Immature natural killer cell (primary cell): ENCODE measurements around the gene ZNF202. TPM values are rescaled to one million over a fixed set of nuclear protein-coding genes. Genes with fewer than 3 reads are reported as not detected.
"Not testable (repeated sequence)": the region's sequence is repeated elsewhere in the genome, so short reads cannot be mapped to it uniquely, and the experiment has no call there.

ENCODE experiments used
- DNase-seq, 3 donors: peaks; one replicate each; pipeline ENCODE4 v3.0.0; 2022; ENCODE audit warnings: mixed read lengths in 1 of 3
- H3K27ac Mint-ChIP-seq, 6 donors: one replicate each; pipeline ENCODE4 v1.8.0; 2020; ENCODE audit warnings: mixed read lengths in 6 of 6, mild to moderate bottlenecking in 5 of 6, inconsistent platforms in 4 of 6, moderate library complexity in 3 of 6
- H3K27me3 Mint-ChIP-seq, 3 donors: one replicate each; pipeline ENCODE4 v1.8.0; 2020 to 2021; ENCODE audit warnings: low read depth in 3 of 3, mild to moderate bottlenecking in 3 of 3, mixed read lengths in 3 of 3, moderate library complexity in 3 of 3, inconsistent platforms in 1 of 3
- H3K36me3 Mint-ChIP-seq, 3 donors: one replicate each; pipeline ENCODE4 v1.8.0; 2020; ENCODE audit warnings: mixed read lengths in 3 of 3, inconsistent platforms in 2 of 3, mild to moderate bottlenecking in 2 of 3
- H3K4me1 Mint-ChIP-seq, 2 donors: one replicate each; pipeline ENCODE4 v1.8.0; 2020; ENCODE audit warnings: inconsistent platforms in 2 of 2, mild to moderate bottlenecking in 2 of 2, mixed read lengths in 2 of 2, moderate library complexity in 1 of 2
- H3K4me3 Mint-ChIP-seq, 5 donors: one replicate each; pipeline ENCODE4 v1.8.0; 2020; ENCODE audit warnings: mild to moderate bottlenecking in 5 of 5, mixed read lengths in 5 of 5, inconsistent platforms in 3 of 5, moderate library complexity in 3 of 5
- H3K9me3 Mint-ChIP-seq, 6 donors: one replicate each; pipeline ENCODE4 v1.8.0; 2020; ENCODE audit warnings: mild to moderate bottlenecking in 6 of 6, mixed read lengths in 6 of 6, inconsistent platforms in 4 of 6, moderate library complexity in 3 of 6
- polyA plus RNA-seq, 3 donors: library from polyadenylated mRNA; unstranded; fragments of 300-500 nt; fragmentation: Illumina TruSeq; gene quantifications; one replicate each; pipeline ENCODE4 v1.2.3, GENCODE V29; 2021

Gene ZNF202
- polyA plus RNA-seq, 3 donors from 2014 or later, result 3.2 to 7.1 TPM; not detected in 1

GRCh38 chr11:123725995-123726655 lies 15.3 kb downstream of the ZNF202 start:
- Mint-ChIP-seq H3K27me3 (no peaks in the 10 kb centered on the region), H3K36me3 (peaks cover 57 to 61% (median 57%) of the 10 kb centered on the region in 3 donors), H3K9me3 (peaks cover 0 to 6% (median 0%) of the 10 kb centered on the region in 6 donors), H3K27ac (no peak overlapping the region), H3K4me1 (no peaks in the 10 kb centered on the region), H3K4me3 (no peak overlapping the region)
- DNase-seq, result no peak

- peaks cover 9 to 14% (median 14%) of the 10 kb centered on the region in 3 donors for H3K36me3 Mint-ChIP-seq
- peaks cover 0 to 2% (median 2%) of the 10 kb centered on the region in 3 donors for H3K27me3 Mint-ChIP-seq
- H3K4me1 Mint-ChIP-seq, result no peaks in the 10 kb centered on the region
- no peaks in the 10 kb centered on the region for H3K9me3 Mint-ChIP-seq
- no peak overlapping the region for H3K27ac Mint-ChIP-seq
- DNase-seq, result no peak
- no peak overlapping the region for H3K4me3 Mint-ChIP-seq
Observed at GRCh38 chr11:123719452-123719851, 22.0 kb downstream of the ZNF202 start.

GRCh38 chr11:123718469-123718868 lies 23.0 kb downstream of the ZNF202 start:
- DNase-seq, result no peak
- Mint-ChIP-seq H3K9me3 (no peaks in the 10 kb centered on the region), H3K4me3 (no peak overlapping the region), H3K4me1 (no peaks in the 10 kb centered on the region), H3K36me3 (peaks cover 5 to 9% (median 5%) of the 10 kb centered on the region in 3 donors), H3K27me3 (peaks cover 2 to 4% (median 3%) of the 10 kb centered on the region in 3 donors), H3K27ac (no peak overlapping the region)

GRCh38 chr11:123718063-123718462 lies 23.4 kb downstream of the ZNF202 start:
- Mint-ChIP-seq H3K4me1 (no peaks in the 10 kb centered on the region), H3K9me3 (no peaks in the 10 kb centered on the region), H3K4me3 (no peak overlapping the region), H3K36me3 (peaks cover 1 to 5% (median 1%) of the 10 kb centered on the region in 3 donors), H3K27me3 (peaks cover 2 to 4% (median 3%) of the 10 kb centered on the region in 3 donors), H3K27ac (no peak overlapping the region)
- DNase-seq, result no peak

GRCh38 chr11:123712627-123713026 lies 28.8 kb downstream of the ZNF202 start:
- not testable (repeated sequence) for H3K9me3 Mint-ChIP-seq, DNase-seq, H3K27ac Mint-ChIP-seq, H3K4me3 Mint-ChIP-seq, H3K36me3 Mint-ChIP-seq, H3K27me3 Mint-ChIP-seq, H3K4me1 Mint-ChIP-seq

- Mint-ChIP-seq H3K27ac (no peak overlapping the region), H3K27me3 (peaks cover 2 to 5% (median 2%) of the 10 kb centered on the region in 3 donors), H3K4me3 (no peak overlapping the region), H3K9me3 (no peaks in the 10 kb centered on the region), H3K4me1 (no peaks in the 10 kb centered on the region), H3K36me3 (no peaks in the 10 kb centered on the region)
- peak in 2 of 3 donors; percentile 11 to 27 for DNase-seq
Observed at GRCh38 chr11:123707606-123708205, 33.8 kb downstream of the ZNF202 start.

GRCh38 chr11:123707206-123707605 lies 34.3 kb downstream of the ZNF202 start:
- Mint-ChIP-seq H3K4me3 (no peak overlapping the region), H3K36me3 (no peaks in the 10 kb centered on the region), H3K4me1 (no peaks in the 10 kb centered on the region), H3K27ac (no peak overlapping the region), H3K27me3 (peaks cover 0 to 5% (median 2%) of the 10 kb centered on the region in 3 donors), H3K9me3 (no peaks in the 10 kb centered on the region)
- no peak for DNase-seq

- Mint-ChIP-seq H3K4me3 (no peak overlapping the region), H3K27ac (no peak overlapping the region), H3K36me3 (no peaks in the 10 kb centered on the region), H3K9me3 (no peaks in the 10 kb centered on the region), H3K4me1 (no peaks in the 10 kb centered on the region), H3K27me3 (peaks cover 0 to 7% (median 4%) of the 10 kb centered on the region in 3 donors)
- DNase-seq, result no peak
Observed at GRCh38 chr11:123704341-123704740, 37.1 kb downstream of the ZNF202 start.

GRCh38 chr11:123702696-123703095 lies 38.8 kb downstream of the ZNF202 start:
- peaks cover 0 to 11% (median 2%) of the 10 kb centered on the region in 3 donors for H3K27me3 Mint-ChIP-seq

GRCh38 chr11:123702139-123702538 lies 39.3 kb downstream of the ZNF202 start:
- Mint-ChIP-seq H3K4me3 (no peak overlapping the region), H3K36me3 (no peaks in the 10 kb centered on the region), H3K27ac (no peak overlapping the region), H3K27me3 (peaks cover 0 to 14% (median 2%) of the 10 kb centered on the region in 3 donors), H3K4me1 (no peaks in the 10 kb centered on the region), H3K9me3 (no peaks in the 10 kb centered on the region)
- DNase-seq, result no peak

More at GRCh38 chr11:123702696-123703095, 38.8 kb downstream of the ZNF202 start:
- H3K9me3 Mint-ChIP-seq, result no peaks in the 10 kb centered on the region
- H3K36me3 Mint-ChIP-seq, result no peaks in the 10 kb centered on the region
- H3K4me1 Mint-ChIP-seq, result no peaks in the 10 kb centered on the region
- H3K27ac Mint-ChIP-seq, result no peak overlapping the region
- DNase-seq, result no peak
- H3K4me3 Mint-ChIP-seq, result no peak overlapping the region

GRCh38 chr11:123700772-123701171 lies 40.7 kb downstream of the ZNF202 start:
- Mint-ChIP-seq H3K27ac (no peak overlapping the region), H3K36me3 (no peaks in the 10 kb centered on the region), H3K27me3 (peaks cover 0 to 20% (median 2%) of the 10 kb centered on the region in 3 donors), H3K4me1 (no peaks in the 10 kb centered on the region), H3K9me3 (no peaks in the 10 kb centered on the region), H3K4me3 (no peak overlapping the region)
- DNase-seq, result no peak

GRCh38 chr11:123698546-123699127 lies 42.8 kb downstream of the ZNF202 start:
- Mint-ChIP-seq H3K27me3 (peaks cover 0 to 20% (median 4%) of the 10 kb centered on the region in 3 donors), H3K36me3 (no peaks in the 10 kb centered on the region), H3K9me3 (no peaks in the 10 kb centered on the region), H3K27ac (no peak overlapping the region), H3K4me1 (no peaks in the 10 kb centered on the region), H3K4me3 (no peak overlapping the region)
- no peak for DNase-seq

GRCh38 chr11:123696183-123696582 lies 45.3 kb downstream of the ZNF202 start:
- DNase-seq, result no peak
- no peak overlapping the region for H3K27ac Mint-ChIP-seq
- H3K27me3 Mint-ChIP-seq, result peaks cover 0 to 18% (median 3%) of the 10 kb centered on the region in 3 donors
- no peaks in the 10 kb centered on the region for H3K36me3 Mint-ChIP-seq
- peaks cover 0 to 2% (median 0%) of the 10 kb centered on the region in 6 donors for H3K9me3 Mint-ChIP-seq
- H3K4me1 Mint-ChIP-seq, result no peaks in the 10 kb centered on the region
- H3K4me3 Mint-ChIP-seq, result no peak overlapping the region

- peaks cover 2 to 18% (median 5%) of the 10 kb centered on the region in 3 donors for H3K27me3 Mint-ChIP-seq
- H3K27ac Mint-ChIP-seq, result no peak overlapping the region
- no peak overlapping the region for H3K4me3 Mint-ChIP-seq
- DNase-seq, result no peak
- H3K9me3 Mint-ChIP-seq, result peaks cover 0 to 2% (median 0%) of the 10 kb centered on the region in 6 donors
- H3K36me3 Mint-ChIP-seq, result no peaks in the 10 kb centered on the region
- no peaks in the 10 kb centered on the region for H3K4me1 Mint-ChIP-seq
Observed at GRCh38 chr11:123695231-123695630, 46.2 kb downstream of the ZNF202 start.
